HG02588 (cell line): ENCODE data around the gene RPS19.

Source experiments
- ATAC-seq: cut with Tn5 transposase; IDR thresholded peaks from one replicate; pipeline ENCODE4 v1.9.1; 2021; ENCODE audit warnings: mild to moderate bottlenecking, moderate library complexity; ENCODE audit not compliant: unreplicated experiment

RPS19 gene

GRCh38 chr19:41859618-41860418 is at the start of gene RPS19:
Gene RPS19, plus strand, starts transcription at chr19:41860255. Its CDS starts 520 bp downstream, at chr19:41860775.
- peak; percentile 71 for ATAC-seq

DNA sequence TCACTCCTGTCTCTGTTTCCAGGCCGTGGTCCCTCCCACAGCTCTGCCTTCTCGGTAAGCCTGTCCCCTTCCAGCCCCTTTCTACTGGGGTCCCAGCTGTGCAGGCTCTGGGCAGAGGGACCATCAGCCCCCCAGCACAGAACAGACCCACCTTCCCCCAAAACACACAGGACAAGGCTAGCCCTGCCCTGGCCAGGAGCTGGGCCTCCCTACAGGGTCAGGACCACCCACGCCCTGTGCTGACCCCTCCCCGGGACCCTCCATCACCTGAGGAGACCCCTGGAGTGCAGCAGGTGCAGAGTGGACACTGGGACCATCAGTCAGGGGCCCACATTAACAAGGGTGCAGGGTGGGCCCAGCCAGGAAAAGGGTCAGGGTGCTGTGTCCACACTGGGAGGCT is 49.8 kb upstream of the RPS19 start:
- no peak for ATAC-seq

- ATAC-seq: no peak
These were observed 49.0 kb upstream of the RPS19 start for GRCh38 chr19:41811036-41811435.

GRCh38 chr19:41811981-41812380 is 48.1 kb upstream of the RPS19 start:
- ATAC-seq: no peak

GRCh38 chr19:41813911-41814310 is 46.1 kb upstream of the RPS19 start:
- ATAC-seq: no peak

GRCh38 chr19:41815301-41815700 is 44.8 kb upstream of the RPS19 start:
- ATAC-seq: no peak

DNA sequence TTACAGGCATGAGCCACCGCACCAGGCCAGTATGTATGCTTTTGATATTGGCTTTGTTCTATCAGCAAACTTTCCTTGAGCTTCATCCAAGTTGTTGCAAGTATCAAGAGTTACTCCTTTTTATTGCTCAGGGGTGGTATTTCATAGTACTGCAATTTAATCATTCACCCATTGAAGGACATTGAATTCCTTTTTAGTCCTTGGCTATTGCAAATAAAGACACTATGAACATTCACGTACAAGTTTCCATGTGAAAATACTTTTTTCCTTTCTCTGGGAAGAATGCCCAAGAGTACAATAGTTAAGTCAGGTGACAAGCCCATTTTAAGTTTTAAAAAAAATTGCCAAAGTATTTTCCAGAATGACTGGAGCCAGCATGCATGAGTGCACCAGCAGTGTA is 43.3 kb upstream of the RPS19 start:
- ATAC-seq: no peak

DNA sequence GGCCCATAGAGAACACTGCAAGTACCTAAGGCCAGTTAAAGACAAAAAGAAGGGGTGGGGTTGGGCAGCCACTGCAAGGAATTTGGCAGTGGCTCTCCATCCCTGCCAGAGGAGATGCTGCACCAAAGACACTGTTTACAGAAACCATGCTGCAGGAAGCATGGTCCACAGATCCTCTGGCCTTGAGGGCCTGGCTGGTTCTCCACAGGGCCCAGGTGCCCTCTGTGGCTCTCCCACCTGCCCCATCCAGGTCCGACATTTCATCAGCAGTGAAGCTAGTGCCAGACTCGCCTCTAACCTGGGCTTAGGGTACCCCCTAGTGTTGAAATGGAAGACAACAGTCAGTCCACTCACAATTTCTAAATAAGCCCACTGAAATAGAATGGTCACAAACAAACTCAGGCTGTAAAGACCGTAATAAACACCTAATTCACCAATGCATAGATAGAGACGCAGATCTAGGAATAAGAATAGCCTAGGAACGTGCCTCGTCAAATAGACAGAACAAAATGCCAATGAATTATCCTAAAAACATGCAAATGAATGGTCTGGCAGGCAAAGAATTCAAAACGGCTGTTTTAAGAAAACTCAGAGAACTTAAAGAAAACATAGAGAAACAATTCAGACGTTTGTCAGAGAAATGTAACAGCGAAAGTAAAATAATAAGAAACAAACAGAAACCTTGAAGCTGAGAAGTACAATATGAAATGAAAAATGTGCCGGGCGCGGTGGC is 38.9 kb upstream of the RPS19 start:
- no peak for ATAC-seq

DNA sequence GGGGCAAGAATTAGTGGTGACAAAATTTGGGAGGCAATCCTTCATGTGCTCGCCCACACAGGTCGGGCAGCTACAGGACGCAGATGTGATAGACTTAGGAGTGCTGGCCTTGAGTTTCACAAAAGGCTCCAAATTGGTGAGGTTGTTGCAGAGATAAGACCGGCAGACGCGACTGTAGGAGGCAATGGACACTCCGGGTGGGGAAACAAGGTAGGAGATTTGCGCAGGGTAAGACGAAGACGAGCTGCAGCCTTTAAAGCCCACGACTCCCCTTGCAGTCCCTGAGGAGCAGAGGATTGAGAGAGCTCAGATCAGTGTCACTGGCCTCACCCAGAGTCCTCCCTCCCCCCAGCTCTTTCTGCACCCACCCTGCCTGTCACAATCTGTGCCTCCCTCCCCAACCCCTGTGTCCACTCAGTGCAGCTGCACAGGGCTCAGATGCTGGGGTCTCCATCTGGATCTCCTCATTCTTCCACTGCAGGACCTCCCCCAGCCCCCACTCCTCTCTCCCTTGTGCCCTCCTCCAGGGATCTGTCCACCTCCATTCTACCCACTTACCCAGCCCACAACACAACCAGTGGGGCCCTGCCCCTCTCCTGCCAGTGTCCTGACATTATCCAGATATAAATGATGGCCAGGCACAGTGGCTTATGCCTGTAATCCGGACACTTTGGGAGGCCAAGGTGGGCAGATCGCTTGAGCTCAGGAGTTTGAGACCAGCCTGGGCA is 21.9 kb upstream of the RPS19 start:
- no peak for ATAC-seq

- no peak for ATAC-seq
These were observed 20.8 kb upstream of the RPS19 start for GRCh38 chr19:41839211-41839610.

DNA sequence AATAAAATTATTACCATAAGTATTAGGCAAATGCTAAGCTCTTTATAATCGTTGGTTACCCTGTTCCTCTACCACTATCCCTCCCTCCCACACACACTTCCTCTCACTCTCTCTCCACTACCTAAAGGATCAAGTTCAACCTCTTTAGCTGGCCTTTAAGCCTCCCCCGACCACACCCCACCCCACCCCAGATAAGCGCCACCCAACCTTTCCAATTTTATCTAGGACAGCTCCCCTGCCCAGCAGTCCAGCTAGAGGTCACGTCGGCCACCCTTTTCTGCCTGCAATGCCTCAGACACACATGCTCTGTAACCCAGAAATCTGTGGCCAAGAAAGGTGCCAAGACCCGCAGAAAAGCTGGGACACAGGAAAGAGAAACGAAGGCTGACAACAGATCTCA is 16.7 kb upstream of the RPS19 start:
- no peak for ATAC-seq

GRCh38 chr19:41844601-41845000 is 15.5 kb upstream of the RPS19 start, which contains the start of gene LYPD4:
Gene LYPD4, minus strand, starts transcription at chr19:41844683. Its CDS starts 5,398 bp downstream, at chr19:41839285.
- no peak for ATAC-seq

DNA sequence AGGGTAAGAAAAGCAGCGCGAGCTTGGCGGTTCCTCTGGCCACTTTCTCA is 15.2 kb upstream of the RPS19 start, which contains the start of gene DMRTC2:
Gene DMRTC2 (plus strand): TSS at position 42 of the 50 bp plus-strand sequence. CDS start 2,387 bp downstream, outside the sequence.
- no peak for ATAC-seq

DNA sequence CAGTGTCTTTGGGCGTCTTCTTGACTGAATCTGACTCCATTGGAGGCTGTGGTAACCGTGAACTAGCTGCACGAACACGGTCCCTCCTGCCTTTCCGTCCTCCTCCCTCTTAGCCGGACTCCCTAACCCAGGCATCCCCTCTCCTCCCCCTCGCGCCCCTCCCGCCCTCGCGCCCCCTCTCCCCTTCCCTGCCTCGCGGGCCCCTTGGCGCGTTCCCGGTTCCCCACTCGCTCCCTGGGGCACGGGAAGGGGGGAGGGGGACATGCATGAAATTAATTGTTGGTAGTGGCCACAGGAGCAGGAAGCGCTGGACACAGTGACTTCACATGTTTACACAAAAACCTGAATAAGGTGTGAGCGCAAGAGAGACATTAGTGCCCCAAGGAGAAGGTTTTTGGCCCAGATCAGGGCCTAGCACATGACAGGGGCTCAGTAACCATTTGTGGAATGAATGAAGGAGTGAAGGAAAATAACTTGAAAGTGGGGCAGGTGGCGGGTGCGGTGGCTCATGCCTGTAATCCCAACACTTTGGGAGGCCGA is 14.9 kb upstream of the RPS19 start:
- no peak for ATAC-seq

DNA sequence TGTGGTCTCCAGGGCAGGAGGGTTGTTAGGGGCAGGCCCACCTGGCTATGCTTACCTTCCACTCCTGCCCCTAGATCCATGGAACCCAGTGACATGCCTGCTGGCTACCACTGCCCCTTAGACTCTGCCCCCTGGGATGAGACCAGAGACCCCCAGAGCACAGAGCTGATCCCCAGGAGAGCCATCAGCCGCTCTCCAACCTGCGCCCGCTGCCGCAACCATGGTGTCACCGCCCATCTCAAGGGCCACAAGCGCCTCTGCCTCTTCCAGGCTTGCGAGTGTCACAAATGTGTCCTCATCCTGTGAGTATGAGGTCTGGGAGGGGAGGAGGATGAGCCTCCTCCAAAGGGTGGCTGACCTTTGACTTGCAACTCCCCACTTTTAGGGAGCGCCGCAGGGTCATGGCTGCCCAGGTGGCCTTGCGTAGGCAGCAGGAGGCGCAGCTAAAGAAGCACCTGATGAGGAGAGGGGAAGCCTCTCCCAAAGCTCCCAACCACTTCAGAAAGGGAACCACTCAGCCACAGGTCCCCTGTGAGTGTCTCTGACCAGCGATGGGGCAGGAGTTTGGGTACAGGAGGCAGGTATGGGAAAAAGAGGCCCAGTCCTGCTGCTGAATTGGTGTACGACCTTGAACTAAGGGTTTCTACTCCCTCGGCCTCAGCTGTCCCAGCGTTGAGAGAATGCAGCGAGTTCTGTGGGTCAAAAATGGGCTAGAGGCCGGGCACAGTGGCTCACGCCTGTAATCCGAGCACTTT is 12.5 kb upstream of the RPS19 start:
- no peak for ATAC-seq

- ATAC-seq: no peak
These were observed 11.4 kb upstream of the RPS19 start for GRCh38 chr19:41848666-41849065.

DNA sequence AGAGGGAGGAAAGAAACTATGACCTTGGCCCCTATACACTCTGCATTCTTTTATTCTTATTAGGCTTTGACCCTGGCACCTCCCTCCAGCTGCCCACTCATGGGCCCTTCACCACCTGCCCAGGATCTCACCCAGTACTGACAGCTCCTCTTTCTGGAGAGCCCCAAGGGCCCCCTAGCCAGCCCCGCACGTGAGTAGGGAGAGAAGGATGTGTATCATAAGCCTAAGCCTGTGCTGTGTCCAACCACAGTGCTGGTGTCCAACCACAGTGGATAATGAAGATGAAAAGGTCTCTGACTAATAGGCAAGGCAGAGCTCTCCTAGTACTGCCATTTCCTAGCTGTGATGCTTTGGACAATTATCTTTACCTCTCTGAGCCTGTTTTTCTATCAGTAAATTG is 11.0 kb upstream of the RPS19 start:
- no peak for ATAC-seq

- ATAC-seq: no peak
These were observed 9.7 kb upstream of the RPS19 start for GRCh38 chr19:41850381-41850780.

DNA sequence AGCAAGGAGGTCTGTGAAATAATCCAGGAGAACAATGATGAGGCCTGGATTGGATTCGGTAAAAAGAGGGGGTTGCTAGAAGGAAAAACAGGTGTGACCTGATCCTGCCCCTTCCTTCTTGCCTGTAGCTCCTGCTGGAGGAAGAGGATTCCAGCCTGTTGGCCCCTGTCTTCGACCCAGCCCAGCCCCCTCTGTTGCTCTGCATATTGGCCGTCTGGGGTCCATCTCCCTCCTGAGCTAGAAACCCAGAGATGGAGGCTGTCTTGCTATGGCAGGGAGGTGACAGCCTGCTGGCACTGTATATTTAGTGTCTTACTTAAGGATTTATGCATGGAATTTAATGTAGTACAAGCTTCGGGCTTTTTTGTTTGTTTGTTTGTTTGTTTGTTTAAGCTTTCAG is 8.6 kb upstream of the RPS19 start:
- no peak for ATAC-seq

DNA sequence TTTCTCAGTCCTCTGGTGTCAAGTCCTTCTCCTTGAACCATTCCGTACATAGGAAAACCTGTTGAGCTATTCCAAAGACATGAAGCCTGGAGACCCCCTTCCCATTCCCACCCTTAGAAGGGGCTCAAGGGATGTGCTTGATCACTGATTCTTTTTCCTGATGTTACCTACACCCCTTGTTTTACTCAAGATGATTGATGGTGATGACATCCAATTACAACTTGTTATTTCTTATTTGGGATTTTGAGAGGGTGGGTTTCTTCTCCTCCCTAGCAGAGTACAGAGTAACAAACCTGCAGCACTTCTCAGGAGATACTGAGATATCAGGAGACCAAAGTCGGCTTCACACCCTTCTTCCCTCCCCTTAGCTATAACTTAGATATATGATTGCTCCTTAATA is 6.7 kb upstream of the RPS19 start:
- no peak for ATAC-seq

DNA sequence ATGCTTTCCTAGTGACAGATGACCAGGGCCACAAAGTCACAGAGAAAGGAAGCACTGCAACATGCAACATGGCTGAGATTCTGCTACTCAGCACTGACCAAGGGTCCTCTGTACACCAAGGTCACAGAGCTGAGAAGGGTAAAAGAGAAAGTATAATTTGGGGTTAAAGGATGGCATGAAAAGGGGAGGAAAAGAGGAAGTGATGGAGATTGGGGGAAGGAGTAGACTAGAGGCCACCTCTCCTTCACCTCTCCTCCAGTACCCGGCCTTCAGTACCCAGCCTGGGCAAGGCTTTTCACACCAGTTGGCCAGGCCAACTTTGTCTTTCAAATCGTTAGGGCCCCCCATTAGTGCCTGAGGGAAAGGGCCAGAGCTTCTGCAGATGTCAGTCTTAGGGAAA is 6.3 kb upstream of the RPS19 start:
- no peak for ATAC-seq
